Activated naive CD4-positive, alpha-beta T cell treated with Interleukin-2 at 50 U/mL for 16 hours (primary cell): ENCODE results near the gene SIT1.
A peak's percentile ranks its signal among the peaks of the same experiment; 100 is the strongest.
"Not testable (repeated sequence)": the region's sequence is repeated elsewhere in the genome, so short reads cannot be mapped to it uniquely, and the experiment has no call there.

Source experiments
- DNase-seq: peaks from one replicate; pipeline ENCODE4 v3.0.0-alpha.2; 2020

Gene SIT1

GRCh38 chr9:35658137-35658967 lies 7.6 kb upstream of the SIT1 start, which contains the start of gene CCDC107:
Gene CCDC107 (plus strand): TSS chr9:35658292. CDS start chr9:35658380, 88 bp downstream.
- DNase-seq = peak; percentile 82

- peak; percentile 93 for DNase-seq
These were observed 6.9 kb upstream of the SIT1 start, which contains the start of gene RMRP for GRCh38 chr9:35657546-35658136. Gene RMRP (minus strand): TSS chr9:35658019.

DNA sequence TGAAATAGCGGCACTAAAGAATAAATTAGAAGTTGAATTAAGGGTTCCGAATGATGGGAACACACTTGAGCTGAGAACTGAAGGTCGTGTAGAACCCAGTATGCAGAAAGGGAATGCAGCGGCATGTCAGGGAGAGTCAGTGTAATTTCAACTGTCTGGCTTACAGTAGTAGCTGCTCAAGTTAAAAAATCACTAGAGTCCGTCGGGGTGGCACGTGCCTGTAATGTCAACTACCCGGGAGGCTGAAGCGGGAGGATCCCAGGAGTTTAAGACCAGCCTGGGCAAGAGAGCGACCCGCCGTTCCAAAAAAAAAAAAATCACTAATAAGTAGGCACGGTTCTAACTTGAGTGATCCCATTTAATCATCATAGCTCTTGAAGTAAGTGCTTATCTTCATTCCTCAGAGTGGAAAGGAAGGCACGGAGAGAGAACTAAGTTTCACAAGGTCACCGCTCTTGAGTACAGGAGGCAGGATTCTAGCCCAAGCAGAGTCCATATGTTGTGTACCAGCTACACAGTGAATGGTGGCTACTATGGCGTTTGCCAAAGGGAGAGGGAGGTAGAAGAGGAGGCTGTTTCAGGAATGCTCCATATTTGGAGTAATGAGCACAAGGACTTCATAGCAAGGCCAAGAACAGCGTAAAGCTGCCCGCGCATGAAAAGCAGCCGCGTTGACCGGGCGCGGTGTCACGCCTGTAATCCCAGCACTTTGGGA lies 6.3 kb upstream of the SIT1 start:
- no peak for DNase-seq

DNA sequence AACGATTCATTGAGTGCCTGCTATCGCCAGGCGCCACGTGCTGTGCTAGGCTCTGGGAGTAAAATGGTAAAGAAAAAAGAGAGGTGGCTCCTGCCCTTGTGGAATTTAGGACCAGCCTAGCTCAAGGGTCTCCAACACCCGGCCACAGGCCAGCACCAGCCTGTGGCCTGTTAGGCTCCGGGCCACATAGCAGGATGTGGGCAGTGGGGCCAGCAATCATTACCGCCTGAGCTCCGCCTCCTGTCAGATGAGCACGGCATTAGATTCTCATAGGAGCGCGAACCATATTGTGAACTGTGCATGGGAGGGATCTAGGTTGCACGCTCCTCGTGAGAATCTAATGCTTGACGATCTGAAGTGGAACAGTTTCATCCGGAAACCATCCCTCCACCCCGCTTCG lies 5.6 kb upstream of the SIT1 start:
- no peak for DNase-seq

- DNase-seq = no peak
These were observed 2.9 kb upstream of the SIT1 start for GRCh38 chr9:35653611-35654010.

DNA sequence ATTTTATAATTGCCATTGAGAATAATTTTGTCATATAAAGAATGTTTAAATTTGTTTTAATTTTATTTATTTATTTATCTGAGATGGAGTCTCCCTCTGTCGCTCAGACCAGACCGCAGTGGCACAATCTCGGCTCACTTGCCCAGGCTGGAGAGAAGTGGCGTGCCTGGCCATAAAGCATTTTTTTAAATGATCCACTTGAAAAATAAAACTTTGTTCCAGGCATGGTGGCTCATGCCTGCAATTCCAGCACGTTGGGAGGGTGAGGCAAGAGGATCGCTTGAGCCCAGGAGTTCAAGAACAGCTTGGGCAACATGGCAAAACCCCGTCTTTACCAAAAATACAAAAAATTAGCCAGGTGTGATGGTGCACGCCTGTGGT lies 2.1 kb upstream of the SIT1 start:
- no peak for DNase-seq

DNA sequence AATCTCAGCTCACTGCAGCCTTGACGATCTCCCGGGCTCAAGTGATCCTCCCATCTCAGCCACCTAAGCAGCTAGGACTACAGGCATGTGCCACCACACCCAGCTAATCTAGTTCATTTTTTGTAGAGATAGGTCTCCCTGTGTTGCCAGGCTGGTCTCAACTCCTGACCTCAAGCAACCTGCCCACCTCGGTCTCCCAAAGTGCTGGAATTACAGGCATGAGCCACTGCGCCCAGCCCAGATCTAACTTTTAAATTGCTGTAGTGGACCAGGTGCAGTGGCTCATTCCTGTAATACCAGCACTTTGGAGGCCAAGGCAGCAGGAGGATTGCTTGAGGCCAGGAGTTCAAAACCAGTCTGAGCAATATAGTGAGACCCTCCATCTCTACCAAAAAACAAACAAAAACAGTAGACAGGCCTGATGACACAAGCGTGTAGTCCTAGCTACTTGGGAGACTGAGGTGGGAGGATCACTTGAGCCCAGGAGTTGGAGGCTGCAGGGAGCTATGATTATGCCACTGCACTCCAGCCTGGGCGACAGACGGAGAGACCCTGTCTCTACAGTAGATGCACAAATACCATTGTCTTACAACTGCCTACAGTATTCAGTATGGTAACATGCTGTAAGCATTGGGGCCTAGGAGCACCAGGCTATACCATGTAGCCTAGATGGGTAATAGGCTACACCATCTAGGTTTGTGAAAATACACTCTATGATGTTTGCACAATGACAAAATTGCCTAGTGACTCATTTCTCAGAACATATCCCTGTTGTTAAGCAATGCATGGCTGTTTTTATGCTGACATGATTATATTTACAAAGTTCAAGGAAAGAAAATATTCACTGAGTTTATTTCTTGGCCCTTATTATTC lies 1.5 kb upstream of the SIT1 start:
- no peak for DNase-seq

GRCh38 chr9:35649431-35650340 lies 1.0 kb downstream of the SIT1 start:
- DNase-seq = peak; percentile 53

DNA sequence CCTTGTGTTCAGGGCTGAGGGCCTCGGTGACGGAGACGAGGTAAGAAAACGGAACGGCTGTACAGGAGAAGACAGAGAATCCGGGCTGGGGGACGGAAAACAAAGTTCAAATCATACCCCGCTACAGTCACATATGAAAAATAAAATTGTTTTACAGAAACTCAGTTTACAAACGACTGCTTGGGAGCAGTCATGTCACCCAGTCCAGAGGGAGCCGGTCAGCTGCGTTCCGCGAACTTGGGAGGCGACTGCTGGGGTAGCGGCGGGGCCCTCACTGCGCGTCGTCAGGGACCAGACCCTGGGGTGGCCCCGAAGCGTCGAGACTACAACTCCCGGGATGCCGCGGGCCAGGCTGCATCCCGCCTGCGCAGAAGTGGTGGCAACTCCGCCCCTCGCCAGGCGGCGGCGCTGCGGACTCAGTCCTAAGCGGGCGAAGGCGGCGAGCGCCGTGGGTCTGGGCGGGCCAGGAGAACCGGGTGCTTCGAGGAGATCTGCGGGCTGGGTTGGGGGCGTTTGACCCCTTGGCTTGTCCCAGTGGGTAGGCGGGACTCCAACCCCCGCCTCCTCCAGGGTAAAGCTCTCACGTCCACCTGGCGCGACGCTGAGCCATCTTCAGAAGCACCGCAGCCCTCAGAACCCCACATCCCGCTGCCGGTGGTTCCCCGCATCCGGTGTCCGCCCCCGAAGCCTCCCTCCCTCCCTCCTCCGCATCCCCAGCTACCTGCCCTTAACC lies 4.0 kb downstream of the SIT1 start:
- DNase-seq = peak; percentile 93

DNA sequence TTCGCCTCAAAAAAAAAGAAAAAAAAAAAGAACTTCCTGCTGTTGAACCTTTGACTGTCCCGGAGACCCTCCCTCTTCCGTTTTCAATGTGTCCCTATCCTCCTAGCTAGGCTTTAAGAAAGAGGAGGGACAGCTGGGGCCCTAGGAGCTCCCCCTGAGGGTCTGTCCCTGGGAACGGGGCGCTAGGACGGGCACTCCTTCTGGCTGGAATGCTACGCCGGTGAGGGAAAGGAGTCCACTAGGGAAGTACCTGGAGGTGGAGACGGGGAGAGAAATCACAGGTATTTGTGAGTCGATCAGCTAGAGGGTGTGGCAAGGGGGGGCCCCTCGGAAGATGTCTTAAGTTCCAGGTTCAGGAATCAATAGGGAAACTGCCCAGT lies 4.6 kb downstream of the SIT1 start:
- no peak for DNase-seq

GRCh38 chr9:35645736-35646135 lies 5.0 kb downstream of the SIT1 start:
- DNase-seq = not testable (repeated sequence)

DNA sequence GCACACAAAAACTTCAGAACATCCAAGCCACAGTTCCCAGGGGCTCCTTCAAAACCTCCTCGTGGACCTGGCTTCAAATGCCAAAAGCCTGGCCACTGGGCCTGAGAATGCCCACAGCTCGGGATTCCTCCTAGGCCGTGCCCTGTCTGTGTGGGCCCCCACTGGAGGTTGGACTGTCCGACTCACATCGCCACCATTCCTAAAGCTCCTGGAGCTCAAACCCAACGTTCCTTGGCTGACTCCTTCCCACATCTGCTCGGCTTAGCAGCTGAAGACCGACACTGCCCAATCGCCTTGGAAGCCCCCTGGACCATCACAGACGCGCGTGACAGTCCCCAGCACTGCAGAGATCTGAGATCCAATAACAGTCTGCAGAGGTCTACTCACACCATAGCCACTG lies 7.7 kb downstream of the SIT1 start:
- DNase-seq = no peak

- not testable (repeated sequence) for DNase-seq
These were observed 9.3 kb downstream of the SIT1 start for GRCh38 chr9:35641478-35641877.

DNA sequence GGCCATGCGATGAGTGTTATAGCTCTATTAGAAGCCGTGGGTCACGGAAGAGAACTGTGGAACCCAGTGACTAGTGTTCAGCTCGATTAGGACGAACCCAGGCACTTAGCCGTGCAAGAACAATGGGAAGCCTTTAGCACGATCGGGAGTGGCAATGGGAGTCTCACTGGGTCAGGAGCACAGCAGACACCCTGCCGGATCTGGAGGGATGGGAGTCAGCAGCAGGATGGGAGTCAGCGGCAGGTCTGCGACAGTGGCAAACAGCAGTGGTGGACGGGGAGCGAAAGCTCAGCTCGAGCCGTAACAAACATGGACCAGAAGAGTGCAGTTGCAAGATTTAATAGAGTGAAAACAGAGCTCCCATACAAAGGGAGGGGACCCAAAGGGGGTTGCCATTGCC lies 10.3 kb downstream of the SIT1 start:
- DNase-seq = not testable (repeated sequence)

GRCh38 chr9:35639631-35640030 lies 11.1 kb downstream of the SIT1 start:
- DNase-seq = no peak

DNA sequence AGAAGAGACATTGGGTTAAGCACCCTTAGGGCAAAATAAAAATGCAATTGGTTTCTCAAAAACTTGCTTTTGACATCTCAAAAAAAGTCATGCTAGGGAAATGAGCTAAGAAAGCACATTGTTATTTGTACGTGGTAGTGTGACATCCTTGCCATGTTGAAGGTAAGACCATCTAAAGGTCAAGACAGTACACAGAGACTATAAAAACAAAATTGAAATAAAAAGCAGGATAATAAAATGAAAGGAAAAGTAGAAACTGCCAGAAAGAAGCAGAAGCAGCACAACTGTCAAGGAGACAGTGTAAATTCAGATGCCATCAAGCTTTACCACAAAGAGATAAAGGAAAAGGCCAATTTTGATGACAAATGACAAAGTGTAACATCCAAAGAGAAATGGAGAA lies 11.5 kb downstream of the SIT1 start:
- not testable (repeated sequence) for DNase-seq

- DNase-seq = not testable (repeated sequence)
These were observed 12.0 kb downstream of the SIT1 start for GRCh38 chr9:35638751-35639150.

GRCh38 chr9:35637427-35637955 lies 13.2 kb downstream of the SIT1 start:
- DNase-seq = not testable (repeated sequence)

DNA sequence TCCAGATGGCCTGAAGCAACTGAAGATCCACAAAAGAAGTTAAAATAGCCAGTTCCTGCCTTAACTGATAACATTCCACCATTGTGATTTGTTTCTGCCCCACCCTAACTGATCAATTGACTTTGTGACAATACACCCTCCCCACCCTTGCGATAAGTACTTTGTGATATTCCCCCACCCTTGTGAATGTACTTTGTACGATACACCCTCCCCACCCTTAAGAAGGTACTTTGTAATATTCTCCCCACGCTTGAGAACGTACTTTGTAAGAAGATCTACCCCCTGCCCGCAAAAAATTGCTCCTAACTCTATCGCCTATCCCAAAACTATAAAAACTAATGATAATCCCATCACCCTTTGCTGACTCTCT lies 13.9 kb downstream of the SIT1 start:
- DNase-seq = not testable (repeated sequence)

GRCh38 chr9:35636135-35636876 lies 14.4 kb downstream of the SIT1 start:
- DNase-seq = no peak
